Fibroblast of lung (primary cell): ENCODE data around the gene LMO7.

Source experiments
- CTCF ChIP-seq, 2 donors: IDR thresholded peaks in 1 of 2; conservative IDR thresholded peaks in 1 of 2; 1 replicate in 1 of 2; 2 replicates in 1 of 2; pipeline ENCODE4 v1.5.1; 2011 to 2012; ENCODE audit warnings: low read length in 2 of 2, control low read depth in 1 of 2, inconsistent platforms in 1 of 2, low read depth in 1 of 2, mild to moderate bottlenecking in 1 of 2
- EZH2 ChIP-seq: IDR thresholded peaks from 2 replicates; pipeline ENCODE4 v1.5.1; 2012; ENCODE audit warnings: low read length, control low read depth, mild to moderate bottlenecking; ENCODE audit errors: missing control alignments

GRCh38 chr13:75830842-75831241 is 194.7 kb downstream of the LMO7 start:
- TF ChIP-seq CTCF (conservative IDR thresholded peaks at IDR 0.05 in 1 of 2, IDR thresholded peaks at IDR 0.05 in 1 of 2; ENCODE audit: low read depth in 1 of 2, low read length in 2 of 2) (no peak), EZH2 (no peak)
